GM21526 (cell line): Measurements from ENCODE around the gene NTMT1.
"Not testable (repeated sequence)": the region's sequence is repeated elsewhere in the genome, so short reads cannot be mapped to it uniquely, and the experiment has no call there.

Experiments
- ATAC-seq: cut with Tn5 transposase; IDR thresholded peaks from one replicate; pipeline ENCODE4 v1.9.1; 2021; ENCODE audit warnings: moderate library complexity; ENCODE audit not compliant: unreplicated experiment, low FRiP score

Gene NTMT1

DNA sequence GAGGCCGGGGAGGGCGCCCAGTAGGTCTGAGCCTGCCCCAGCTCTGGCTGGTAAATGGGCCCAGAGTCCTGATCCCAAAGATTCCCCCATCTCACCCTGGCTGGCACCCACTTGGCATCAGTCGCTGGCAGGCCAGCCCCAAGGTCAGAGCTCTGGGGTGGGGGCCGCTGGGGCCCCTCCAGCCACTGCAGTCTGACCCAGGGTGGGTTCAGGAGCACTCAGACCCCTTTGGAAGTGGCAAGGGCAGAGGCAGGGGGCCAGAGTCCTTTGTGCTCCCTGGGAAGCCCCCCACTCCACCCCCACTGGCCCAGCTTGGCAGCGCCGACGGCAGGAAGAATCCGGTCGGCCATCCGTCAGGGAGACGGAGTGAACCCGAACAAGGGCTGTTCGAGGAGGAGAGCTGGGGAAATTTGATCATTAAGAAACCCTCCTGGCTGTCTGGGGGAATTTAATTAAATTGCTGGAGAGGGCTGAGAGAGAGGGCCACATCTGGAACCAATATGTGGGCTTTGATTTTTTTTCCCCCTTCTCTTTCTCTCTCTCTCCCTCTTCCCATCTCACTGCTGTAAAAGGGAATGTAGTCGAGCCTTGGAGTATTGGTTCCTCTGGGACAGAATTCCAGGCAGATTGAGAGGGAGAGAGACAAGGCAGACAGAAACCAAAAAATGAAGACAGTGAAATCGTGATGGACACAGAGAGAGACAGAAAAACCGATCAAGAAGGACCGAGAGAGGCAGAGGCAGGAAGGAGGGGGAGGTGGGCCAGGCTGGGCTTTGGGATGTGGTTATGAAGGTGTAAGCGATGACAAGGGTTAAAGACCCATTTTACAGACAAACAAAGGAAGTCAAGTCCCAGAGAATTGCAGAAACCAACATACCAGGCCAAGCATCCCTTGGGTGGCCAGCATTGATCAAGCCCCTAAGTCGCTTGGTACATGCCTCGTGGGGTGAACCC is 24.0 kb downstream of the NTMT1 start:
- no peak for ATAC-seq

DNA sequence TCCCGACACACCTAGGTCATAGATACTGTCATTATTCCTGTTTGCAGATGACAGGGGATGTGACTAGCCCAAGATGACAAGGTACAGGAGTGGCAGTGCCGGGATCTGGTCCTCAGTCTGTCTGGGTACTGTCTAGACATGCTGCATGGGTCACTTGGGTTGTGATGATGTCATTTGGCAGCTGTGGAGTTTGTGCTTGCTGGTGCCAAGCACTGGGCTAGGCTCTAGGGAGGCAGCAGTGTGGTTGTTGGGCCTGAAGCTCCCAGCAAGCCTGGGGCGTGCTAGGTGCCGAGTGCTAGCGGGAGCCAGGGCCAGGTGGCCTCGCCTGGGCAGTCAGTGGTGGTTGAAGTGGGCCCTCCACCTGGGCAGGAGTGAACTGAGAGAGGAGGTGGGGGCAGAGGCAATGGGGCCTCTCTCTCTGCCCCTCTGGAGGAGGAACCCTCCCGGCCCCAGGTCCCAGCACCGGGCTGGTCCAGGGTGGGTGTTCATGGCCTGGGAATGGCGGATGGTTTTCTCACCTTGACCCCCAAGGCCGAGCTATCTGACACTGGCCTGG is 24.8 kb downstream of the NTMT1 start:
- ATAC-seq, result no peak

DNA sequence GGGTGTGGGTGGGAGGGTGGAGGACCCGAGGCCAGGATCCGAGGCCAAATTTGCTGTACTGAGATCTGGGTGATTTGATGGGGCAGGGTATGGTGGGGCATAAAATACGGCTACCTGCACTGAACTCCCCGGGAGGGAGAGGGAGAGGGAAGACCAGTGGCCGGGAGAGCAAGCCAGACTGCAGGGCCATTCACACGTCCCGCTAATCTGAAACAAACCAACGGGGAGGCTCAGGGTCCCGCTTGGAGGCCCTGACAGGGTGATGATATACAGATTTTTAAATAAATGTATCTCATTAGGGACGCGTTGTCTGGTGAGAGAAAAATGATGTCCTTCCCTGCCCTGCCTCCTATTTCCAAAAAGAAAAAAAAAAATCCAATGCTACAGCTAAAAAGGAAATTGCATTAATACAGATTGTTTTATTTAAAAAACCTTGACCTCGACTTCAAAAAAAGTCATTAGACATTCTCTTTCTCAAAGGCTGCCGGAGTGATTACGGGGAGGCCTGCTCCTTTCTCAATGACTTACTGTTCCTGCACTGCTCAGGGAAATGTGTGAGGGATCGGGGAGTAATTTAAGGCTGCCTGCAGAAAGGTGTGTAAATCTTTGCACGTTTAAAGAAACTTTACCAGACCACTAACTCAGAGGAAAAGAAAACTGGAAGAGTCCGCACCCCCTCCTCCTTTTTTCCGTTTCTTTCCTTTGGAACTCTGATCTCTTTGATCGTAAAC is 28.0 kb downstream of the NTMT1 start:
- no peak for ATAC-seq

DNA sequence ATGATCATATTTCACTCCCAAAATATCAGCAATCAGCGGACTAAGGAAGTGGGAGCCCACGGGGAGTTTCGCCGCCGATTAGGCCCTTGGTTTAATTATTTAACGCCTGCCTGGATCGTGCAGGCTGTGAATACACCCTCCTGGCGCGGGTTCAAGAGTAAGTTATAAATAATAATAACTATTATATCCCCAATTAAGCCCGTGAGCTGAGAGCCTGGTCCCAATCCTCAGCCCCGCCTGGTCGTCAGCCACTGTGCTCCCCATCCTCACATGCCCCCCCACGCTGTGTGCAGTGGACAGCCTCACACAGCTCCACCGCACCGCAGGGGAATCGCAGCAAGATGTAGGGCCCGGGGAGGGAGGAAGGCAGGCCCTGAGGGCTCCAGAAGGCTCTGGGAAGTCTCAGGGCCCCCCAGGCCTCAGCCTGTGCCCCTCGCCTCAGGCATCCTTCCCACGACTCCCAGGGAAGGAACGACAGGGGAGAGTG is 28.6 kb downstream of the NTMT1 start:
- ATAC-seq, result no peak

DNA sequence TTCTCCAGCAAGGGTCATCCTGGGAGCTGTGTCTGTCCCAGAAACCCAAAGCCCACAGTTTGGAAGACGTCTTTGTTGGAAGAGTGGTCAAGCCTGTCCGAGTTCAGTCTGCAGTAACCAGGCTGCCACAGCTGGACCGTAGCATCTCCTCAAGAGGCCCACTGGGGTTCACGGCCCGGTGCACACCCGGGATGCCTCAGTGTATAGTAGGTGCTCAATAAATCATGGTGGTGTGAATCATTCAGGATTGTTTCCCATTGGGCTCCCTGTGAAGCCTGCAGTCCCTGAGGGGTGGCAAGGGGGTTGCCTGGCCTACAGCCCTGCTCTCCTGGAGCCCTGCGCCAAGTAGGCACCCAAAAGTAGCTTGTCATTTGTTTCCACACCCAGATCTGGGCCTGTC is 29.2 kb downstream of the NTMT1 start:
- ATAC-seq, result no peak

DNA sequence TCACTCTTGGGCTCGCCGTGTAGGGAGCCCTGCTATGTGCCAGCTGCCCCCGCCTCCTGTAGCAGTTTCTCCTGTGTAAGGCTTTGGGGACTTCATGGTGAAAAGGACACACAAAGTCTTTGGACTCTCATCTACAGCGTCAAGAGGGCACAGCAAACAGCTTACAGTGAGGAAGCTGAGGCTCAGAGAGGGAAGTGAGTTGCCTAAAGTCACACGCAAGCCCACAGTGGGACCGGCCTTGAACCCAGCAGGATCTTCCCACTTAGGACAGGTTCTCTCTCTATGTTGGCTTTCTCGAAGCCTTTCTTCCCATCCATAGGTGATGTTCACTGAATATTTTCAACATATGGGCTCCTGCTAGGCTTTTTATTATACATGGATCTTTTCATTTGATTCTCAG is 29.7 kb downstream of the NTMT1 start:
- ATAC-seq, result no peak

DNA sequence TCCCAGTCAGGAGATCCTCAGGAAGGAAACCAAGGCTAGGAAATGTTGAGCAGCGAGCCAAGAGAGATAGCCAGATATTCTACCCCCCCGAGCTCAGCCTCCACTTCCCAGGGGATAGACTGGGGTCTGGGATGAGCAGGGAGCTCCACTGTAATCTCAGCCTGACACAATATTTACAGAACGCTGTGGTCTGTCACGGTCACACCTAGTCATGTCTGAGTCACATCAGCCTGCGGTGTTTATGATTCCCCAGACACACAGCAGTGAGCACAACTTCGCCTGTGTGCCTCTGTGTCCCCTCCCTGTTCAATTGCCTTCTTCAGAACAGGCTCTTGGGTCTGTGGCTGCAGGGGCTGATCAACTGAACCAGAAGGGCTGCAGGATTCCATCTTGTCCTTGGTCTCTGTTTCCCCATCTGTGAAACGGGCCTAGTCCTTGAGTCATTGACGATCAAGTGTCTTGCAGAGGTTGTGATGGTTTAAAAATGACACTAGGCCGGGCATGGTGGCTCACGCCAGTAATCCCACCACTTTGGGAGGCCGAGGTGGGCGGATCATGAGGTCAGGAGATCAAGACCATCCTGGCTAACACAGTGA is 30.9 kb downstream of the NTMT1 start:
- ATAC-seq, result no peak

DNA sequence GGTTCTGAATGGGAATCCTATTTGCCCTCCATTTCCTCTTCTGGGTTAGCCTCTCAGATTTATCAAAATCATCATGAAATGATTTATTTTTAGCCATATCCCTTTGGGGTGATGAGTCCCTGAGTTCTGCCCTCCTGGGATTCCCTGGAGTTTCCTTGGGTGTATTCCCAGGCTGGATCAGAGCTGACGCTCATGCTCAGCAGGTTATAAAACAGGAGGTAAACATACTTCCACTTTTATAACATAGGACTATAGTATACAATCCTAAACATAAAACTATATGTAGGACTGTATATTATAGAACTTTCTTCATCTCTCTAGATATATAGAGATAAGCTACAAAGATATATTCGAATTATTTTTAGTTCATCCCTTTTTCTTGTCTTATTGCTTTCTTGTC is 35.1 kb downstream of the NTMT1 start:
- ATAC-seq, result no peak

DNA sequence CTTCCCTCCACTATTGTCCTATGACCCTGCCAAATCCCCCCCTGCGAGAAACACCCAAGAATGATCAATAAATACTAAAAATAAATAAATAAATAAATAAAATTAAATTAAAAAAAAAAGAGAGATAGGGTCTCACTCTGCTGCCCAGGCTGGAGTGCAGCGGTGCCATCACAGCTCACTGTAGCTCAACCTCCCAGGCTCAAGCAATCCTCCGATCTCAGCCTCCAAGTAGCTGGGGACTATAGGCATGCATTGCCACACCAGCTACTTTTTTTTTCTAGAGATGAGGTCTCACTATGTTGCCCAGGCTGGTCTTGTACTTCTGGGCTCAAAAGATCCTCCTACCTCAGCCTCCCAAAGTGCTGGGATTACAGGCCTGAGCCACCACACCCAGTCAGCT is 36.3 kb downstream of the NTMT1 start:
- ATAC-seq, result not testable (repeated sequence)

DNA sequence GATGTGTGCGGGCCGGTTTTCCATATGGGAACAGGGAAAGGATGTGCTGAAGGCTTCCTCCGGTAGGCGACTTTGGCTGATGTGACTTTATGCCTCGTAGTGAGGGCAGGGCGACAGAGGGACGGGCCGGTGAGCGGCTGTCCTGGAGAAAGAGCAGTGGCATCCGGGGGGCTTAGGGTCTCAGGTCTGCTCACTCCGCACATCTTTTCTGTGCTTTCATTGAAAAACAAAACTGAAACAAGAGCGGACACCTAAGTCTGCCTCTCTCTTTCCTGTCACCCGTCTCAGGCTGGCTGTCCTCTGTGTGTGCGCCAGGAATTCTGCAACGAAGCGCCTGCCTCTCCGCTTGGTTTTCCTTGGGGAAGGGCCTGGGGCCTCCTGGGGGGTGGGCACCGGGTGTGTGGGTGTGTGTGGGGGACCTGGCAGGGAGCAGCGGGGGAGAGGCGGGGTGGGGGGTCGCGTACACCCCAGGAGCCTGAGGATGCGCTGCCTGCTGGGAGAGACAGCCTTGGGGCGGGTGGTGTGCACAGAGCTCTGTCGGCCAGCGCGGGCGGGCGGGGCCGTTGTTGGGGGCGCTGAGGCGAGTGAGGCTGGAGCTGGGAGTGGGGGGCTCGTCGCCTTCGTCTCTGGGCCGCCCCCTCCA is 38.9 kb downstream of the NTMT1 start:
- ATAC-seq, result no peak

DNA sequence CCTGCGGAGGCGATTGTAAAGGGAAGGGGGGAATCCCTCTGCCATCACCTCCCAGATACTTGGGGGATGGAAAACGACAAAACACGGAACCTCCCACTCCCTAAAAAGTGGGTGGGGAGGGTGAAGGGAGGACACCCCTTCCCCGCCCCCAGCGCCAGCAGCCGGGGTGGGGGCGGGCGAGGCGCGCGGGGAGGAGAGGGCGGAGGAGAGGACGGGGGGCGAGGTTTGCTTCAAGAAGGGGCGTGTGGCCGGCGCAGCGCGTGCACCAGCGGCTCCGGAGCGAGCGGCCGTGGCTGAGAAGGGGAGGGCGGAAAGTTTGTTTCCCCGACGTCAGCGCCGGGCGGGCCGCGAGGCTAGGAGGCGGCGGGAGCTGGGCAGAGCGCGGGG is 39.4 kb downstream of the NTMT1 start, which contains the start of gene PRRX2:
Gene PRRX2 (plus strand): TSS at position 259 of the 387 bp plus-strand sequence. CDS start 221 bp downstream, outside the sequence.
- ATAC-seq, result no peak

DNA sequence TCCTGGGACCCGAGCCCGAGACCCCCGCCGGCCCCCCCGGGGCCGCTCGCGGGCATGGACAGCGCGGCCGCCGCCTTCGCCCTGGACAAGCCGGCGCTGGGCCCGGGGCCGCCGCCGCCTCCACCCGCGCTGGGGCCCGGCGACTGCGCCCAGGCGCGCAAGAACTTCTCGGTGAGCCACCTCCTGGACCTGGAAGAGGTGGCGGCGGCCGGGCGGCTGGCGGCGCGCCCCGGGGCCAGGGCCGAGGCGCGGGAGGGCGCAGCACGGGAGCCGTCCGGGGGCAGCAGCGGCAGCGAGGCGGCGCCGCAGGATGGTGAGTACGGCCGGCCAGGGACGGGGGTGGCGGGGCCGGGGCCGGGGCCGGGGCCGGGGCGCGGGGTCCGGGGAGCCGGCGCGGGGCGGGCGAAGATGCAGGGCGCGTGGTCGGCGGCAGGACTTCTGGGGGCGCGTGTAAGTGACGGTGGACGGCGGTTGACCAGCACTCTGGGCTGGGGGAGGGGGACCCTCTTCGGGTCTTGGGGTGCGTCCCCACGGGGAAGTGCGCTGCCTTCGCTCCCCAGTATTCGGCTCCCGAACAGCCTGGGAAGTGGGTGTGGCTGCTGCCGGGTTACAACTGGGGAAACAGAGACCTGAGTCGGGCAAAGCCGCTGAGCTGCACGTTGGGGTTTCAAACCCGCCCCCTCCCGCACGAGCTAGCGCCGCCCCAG is 40.0 kb downstream of the NTMT1 start:
- ATAC-seq, result no peak

DNA sequence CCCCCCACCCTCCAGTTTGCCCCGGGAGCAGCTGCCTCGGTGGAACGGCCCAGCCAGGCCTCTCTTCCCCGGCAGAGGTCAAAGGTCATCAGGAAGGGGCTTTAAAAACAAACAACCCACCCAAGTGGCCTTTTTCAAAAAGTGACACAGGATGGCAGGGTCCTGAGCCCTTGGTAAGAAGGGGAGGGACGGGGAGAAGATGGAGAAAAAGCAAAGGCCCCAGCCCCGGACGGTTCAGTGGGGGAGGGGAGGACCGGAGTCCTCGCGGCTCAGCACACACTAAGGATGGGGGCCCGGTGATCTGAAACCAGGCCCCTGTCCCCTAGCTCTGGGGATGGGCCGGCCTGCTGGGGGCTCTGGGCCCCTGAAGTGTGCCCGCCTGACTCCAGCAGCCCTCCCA is 40.6 kb downstream of the NTMT1 start:
- no peak for ATAC-seq

DNA sequence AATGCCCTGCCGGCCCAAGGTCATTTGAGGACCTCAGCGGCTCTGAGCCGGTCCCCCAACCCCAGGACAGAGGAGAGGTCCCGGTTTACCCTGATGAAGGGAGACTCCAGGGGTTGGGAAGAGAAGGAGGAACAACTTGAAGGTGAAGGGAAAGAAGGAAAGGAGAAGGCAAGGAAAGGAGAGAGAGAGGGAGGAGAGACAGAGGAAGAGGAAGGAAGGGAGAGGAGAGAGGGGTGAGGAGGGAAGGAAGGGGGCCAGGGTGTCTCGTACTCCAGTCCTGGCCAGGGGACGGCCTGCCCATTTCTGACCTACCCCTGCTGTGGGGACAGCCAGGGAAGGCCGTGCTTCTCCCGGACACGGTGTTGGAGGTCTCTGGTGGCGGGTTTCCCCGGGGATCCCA is 41.4 kb downstream of the NTMT1 start:
- ATAC-seq, result no peak

DNA sequence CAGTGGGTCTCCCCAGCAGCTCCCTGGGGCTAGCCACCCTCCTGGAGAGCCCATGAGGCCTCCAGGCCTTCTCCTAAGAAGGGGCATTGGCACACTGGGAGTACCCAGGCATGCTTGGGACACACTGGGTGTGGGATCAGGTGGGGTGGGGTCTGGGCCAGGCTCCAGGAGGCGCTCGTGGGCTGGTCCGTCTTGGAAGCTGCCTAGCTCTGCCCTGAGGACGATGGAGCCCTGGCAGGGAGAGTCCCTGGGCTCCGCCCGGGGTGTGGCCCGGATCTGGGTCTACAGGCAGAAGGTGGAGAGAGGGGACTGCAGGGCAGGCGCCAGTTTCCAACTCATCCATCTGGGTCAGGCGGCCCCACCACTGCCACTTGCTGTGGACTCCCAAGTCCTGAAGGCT is 41.9 kb downstream of the NTMT1 start:
- no peak for ATAC-seq

DNA sequence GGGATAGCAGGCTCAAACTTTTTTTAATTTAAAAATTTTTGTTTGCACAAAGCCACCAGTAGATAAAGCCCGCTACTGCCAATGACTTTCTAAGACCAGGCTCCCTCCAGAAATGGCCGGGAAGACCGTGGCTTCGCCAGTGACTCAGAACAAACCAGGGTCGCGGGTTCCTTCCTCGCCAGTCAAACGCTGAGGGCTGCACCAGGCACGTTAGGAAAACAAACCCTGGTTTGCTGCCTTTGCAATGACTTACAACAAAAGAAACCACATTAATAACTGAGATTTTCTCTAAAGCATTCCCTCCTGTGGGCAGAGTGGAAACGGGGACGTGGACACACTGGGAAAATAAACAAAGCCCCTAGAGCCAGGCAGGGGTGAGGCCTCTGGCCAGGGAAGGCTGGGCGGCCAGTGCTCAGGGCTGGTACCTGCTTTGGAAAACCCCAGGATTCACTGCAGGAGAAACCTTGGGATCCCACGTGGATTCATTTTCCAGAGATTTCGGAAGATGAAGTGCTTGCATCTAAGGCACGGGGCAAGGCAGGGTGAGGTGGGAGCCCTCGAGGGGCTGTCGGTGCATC is 43.3 kb downstream of the NTMT1 start:
- no peak for ATAC-seq

DNA sequence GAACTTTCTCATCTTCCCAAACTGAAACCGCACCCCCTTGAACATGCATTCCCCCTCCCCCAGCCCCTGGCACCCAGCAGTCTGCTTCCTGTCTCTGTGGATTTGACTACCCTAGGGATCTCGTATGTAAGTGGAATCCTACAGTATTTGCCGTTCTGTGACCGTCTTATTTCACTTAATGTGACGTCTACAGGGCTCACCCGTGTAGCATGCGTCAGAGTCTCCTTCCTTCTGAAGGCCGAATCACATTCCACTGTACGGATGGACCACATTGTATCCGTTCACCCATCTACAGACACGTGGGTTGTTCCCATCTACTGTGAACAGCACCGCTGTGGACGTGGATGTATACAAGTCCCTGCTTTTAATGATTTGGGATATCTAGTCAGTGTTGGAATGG is 44.0 kb downstream of the NTMT1 start:
- no peak for ATAC-seq

DNA sequence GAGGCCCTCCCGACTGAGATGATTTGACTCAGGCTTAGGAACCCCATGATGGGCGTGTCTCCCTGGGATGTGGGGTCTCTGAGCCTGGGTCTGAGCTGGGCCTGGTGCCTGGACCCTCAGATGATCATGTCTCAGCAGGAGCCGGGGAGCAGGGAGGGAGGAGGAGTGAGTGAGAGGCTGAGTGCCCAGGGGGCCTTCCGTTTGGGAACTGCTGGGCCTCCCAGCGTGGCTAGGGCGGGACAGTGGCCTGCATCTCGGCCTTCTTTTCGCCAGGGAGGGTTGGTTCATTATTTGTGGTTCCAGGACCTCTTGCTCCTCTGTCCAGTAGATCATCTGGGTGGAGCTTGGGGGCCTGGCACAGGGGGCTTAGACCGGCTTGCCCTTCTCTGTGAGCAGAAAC is 45.1 kb downstream of the NTMT1 start:
- no peak for ATAC-seq

DNA sequence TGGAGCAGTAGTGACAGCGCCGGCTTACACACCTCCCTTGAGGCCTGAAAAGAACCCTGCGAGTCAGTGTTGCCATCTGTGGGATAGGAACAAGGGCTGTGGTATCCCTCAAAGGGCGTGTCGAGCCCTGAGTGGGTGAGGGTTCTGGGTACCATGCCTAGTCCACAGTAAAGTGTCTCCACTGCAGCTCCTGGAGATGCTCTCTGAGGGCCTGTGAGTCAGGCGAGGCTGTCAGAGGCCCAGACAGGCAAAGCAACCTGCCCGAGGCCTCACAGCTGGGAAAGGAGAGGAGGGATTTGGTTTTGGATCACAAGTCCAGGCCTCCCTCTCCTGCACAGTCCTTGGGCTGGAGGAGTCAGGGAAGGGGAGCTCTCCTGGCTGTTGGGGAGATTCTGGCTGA is 45.6 kb downstream of the NTMT1 start:
- ATAC-seq, result no peak
